ENCODE results near the gene CD200.
"Not testable (repeated sequence)": the region's sequence is repeated elsewhere in the genome, so short reads cannot be mapped to it uniquely, and the experiment has no call there.

Gene CD200

GRCh38 chr3:112384769-112385168 is 51.8 kb downstream of the CD200 start:
- no peak for DNase-seq (ENCODE audit: low read depth in 2 of 2, low spot score in 1 of 2)

- DNase-seq (ENCODE audit: low read depth in 2 of 2, low spot score in 1 of 2) = no peak
Observed at GRCh38 chr3:112388972-112389371, 56.0 kb downstream of the CD200 start.

- DNase-seq (ENCODE audit: low read depth in 2 of 2, low spot score in 1 of 2) = no peak
Observed at GRCh38 chr3:112389961-112390360, 57.0 kb downstream of the CD200 start.

- no peak for DNase-seq (ENCODE audit: low read depth in 2 of 2, low spot score in 1 of 2)
Observed at GRCh38 chr3:112390783-112391641, 58.1 kb downstream of the CD200 start.

GRCh38 chr3:112391648-112392047 is 58.7 kb downstream of the CD200 start:
- DNase-seq (ENCODE audit: low read depth in 2 of 2, low spot score in 1 of 2) = no peak

- no peak for DNase-seq (ENCODE audit: low read depth in 2 of 2, low spot score in 1 of 2)
Observed at GRCh38 chr3:112392393-112393359, 59.7 kb downstream of the CD200 start.

- no peak for DNase-seq (ENCODE audit: low read depth in 2 of 2, low spot score in 1 of 2)
Observed at GRCh38 chr3:112393360-112393728, 60.4 kb downstream of the CD200 start.

GRCh38 chr3:112394003-112394640 is 61.2 kb downstream of the CD200 start:
- no peak for DNase-seq (ENCODE audit: low read depth in 2 of 2, low spot score in 1 of 2)

- no peak for DNase-seq (ENCODE audit: low read depth in 2 of 2, low spot score in 1 of 2)
Observed at GRCh38 chr3:112395181-112395895, 62.4 kb downstream of the CD200 start.

- no peak for DNase-seq (ENCODE audit: low read depth in 2 of 2, low spot score in 1 of 2)
Observed at GRCh38 chr3:112395896-112396290, 62.9 kb downstream of the CD200 start.

GRCh38 chr3:112397556-112397955 is 64.6 kb downstream of the CD200 start:
- no peak for DNase-seq (ENCODE audit: low read depth in 2 of 2, low spot score in 1 of 2)

- DNase-seq (ENCODE audit: low read depth in 2 of 2, low spot score in 1 of 2) = no peak
Observed at GRCh38 chr3:112399064-112399463, 66.1 kb downstream of the CD200 start.

- not testable (repeated sequence) for DNase-seq (ENCODE audit: low read depth in 2 of 2, low spot score in 1 of 2)
Observed at GRCh38 chr3:112399554-112399953, 66.6 kb downstream of the CD200 start.

GRCh38 chr3:112400317-112400716 is 67.4 kb downstream of the CD200 start:
- DNase-seq (ENCODE audit: low read depth in 2 of 2, low spot score in 1 of 2) = not testable (repeated sequence)

- no peak for DNase-seq (ENCODE audit: low read depth in 2 of 2, low spot score in 1 of 2)
Observed at GRCh38 chr3:112401617-112402016, 68.7 kb downstream of the CD200 start.

GRCh38 chr3:112403103-112403502 is 70.1 kb downstream of the CD200 start:
- DNase-seq (ENCODE audit: low read depth in 2 of 2, low spot score in 1 of 2) = no peak

- not testable (repeated sequence) for DNase-seq (ENCODE audit: low read depth in 2 of 2, low spot score in 1 of 2)
Observed at GRCh38 chr3:112404924-112405549, 72.1 kb downstream of the CD200 start.

- DNase-seq (ENCODE audit: low read depth in 2 of 2, low spot score in 1 of 2) = no peak
Observed at GRCh38 chr3:112405845-112406244, 72.9 kb downstream of the CD200 start.

- no peak for DNase-seq (ENCODE audit: low read depth in 2 of 2, low spot score in 1 of 2)
Observed at GRCh38 chr3:112407214-112407887, 74.4 kb downstream of the CD200 start.
